Measurements from ENCODE around the gene GPRC5B. TPM values are rescaled to one million over a fixed set of nuclear protein-coding genes. Genes with fewer than 3 reads are reported as not detected.

GPRC5B gene
- polyA plus RNA-seq, 4 donors: 106 to 146 (median 135) TPM

DNA sequence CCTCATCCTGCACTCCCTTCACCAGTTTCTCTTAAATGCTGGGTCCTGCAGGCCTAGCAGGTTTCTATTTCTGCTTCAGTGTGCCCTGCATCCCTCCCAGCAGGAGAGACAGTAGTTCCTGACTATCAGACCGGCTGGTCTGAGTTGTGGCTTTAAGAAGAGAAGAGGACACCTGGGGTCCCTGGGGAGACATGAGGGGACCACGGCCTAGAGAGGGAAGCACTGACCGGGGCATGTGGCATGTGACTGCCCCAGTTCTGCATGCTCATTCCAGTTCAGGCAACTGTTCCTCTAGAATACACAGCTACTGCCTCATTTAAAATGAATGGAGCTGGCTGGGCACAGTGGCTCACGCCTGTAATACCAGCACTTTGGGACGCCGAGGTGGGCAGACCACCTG lies 61.3 kb downstream of the GPRC5B start:
- no peak for DNase-seq (ENCODE audit: low read depth in 4 of 4, low spot score in 3 of 4)

DNA sequence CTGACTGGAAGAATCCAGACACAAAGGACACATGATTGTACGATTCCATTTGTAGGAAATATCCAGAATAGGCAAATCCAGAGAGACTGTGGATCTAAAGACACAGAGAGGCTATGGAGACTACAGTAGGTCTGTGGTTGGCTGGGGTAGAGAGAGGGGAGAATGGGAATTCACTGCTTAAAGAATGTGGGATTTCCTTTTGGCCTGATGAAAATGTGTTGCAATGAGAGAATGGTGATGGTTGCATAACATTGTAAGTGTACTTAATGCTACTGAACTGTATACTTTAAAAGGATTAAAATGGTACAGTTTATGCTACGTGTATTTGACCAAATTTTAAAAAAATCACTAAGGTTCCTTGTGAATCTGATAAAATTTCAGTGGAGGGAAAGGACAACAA lies 62.1 kb downstream of the GPRC5B start:
- DNase-seq (ENCODE audit: low read depth in 4 of 4, low spot score in 3 of 4): no peak

DNA sequence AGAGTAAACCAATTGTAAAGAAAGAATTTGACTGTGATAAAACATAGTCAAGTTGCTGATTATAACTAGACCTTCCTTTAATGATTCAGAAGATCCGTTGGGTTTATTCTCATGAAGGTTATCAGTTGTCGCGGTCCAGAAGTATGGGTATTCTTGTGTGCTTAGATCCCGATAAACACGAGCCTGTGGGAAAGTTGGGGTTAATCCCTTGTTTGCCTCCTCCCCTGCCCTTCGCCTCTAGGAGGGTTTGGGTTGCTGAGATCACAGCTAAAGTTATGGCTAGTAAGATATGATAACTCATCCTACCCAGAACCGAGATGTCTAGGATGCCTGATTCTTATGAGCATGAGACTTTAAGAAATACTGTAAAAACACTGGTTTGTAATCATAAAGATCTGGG lies 66.8 kb downstream of the GPRC5B start:
- no peak for DNase-seq (ENCODE audit: low read depth in 4 of 4, low spot score in 3 of 4)

DNA sequence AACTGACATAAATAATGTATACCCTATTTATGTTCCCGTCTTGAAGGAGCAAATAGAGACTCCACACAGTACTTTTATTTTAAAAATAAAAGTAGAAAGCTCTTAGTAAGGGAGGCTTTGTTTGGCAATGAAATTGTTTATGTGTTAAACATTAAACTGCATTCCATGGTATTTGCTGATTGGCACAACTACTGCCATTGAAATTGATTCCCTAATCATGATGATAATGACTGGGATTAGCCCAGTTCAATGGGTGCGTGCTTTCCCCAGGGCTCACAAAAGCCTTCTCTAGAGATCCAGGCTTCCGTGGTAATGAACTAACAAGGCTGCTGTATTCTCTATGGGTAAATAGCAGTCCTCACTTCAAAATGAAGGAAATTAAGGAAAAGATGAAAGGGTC lies 67.5 kb downstream of the GPRC5B start:
- DNase-seq (ENCODE audit: low read depth in 4 of 4, low spot score in 3 of 4): no peak

DNA sequence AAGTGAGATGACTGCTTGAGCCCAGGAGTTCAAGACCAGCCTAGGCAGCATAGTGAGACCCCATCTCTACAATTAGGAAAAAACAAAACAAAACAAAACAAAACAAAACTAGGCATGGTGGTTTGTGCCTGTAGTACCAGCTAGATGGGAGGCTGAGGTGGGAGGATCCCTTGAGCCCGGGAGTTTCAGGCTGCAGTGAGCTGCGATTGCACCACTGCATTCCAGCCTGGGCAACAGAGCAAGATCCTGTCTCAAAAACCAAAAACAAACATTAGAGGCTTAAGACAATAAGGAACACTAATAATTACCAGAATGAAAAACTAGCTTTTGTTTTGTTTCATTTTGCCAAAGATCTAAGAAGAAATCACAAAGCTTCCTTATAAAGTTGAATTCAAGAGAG lies 69.2 kb downstream of the GPRC5B start:
- DNase-seq (ENCODE audit: low read depth in 4 of 4, low spot score in 3 of 4): no peak

DNA sequence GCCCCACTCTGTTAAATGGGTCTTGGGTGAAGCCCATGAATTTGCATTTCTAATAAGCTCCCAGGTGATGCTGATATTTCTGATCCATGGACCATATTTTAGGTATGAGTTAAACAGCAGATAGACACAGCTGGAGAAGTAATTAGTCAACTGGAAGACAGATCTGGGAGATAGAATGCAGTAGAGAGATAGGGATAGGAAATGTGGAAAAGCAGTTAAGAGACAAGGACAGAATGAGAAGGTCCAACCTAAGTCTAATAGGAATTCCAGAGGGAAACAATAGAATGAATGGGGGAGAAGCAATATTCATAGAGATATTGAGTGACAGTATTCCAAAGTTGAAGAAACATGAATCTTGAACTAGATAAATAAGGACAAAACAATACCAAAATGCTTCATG lies 71.7 kb downstream of the GPRC5B start:
- no peak for DNase-seq (ENCODE audit: low read depth in 4 of 4, low spot score in 3 of 4)

DNA sequence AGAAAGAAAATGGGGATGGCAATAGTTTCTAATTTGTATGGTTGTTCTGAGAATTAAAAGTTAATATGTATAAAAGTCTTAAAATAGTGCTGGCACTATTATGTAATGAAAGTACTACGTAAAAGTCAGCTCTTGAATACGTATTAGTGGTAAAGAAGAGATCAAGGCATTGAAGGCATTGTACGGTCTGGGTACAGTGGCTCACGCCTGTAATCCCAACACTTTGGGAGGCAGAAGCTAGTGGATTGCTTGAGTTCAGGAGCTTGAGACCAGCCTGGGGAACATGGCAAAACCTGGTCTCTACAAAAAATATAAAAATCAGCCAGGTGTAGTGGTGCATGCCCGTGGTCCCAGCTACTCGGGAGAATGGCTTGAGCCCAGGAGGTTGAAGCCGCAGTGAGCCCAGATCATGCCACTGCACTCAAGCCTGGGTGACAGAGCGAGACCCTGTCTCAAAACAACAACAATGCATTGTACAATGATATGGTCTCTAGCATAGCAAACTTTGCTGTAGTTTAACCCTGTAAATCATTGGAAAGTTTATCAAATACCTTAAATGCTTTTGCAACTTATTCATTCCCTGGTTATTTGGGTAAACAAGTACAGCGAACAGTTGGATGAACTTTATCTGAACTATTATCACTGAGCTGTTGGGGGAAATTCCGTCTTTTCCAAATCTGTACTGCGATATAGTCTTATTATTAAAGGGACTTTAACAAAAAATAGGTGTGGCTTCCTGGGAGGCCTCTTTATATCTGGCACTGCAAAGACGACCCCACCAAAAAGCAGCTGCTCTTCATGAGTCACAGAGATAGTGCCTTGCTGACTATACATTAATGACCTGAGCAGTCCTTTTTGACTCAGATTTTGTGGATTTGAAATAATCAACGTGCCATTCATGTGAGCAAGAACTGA lies 73.6 kb downstream of the GPRC5B start:
- DNase-seq (ENCODE audit: low read depth in 4 of 4, low spot score in 3 of 4): peak in 1 of 4 donors; percentile 26

DNA sequence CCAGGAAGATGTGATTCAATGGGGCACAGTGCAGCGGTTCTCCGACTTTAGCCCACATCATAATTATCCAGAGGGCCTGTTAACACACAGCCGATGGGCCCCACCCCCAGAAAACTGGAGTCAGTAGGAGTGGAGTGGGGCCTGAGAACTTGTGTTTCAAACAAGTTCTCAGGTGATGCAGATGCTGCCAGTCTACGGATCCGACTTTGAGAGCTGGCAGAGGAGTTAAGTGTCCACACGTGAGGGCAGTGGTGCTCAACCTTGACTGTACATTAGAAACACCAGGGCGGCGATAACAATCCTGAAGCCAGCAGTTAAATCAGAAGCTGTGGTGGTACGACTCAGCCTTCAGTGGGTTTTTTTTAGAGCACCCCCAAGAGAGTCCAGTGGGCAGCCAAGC lies 75.0 kb downstream of the GPRC5B start:
- DNase-seq (ENCODE audit: low read depth in 4 of 4, low spot score in 3 of 4): no peak

DNA sequence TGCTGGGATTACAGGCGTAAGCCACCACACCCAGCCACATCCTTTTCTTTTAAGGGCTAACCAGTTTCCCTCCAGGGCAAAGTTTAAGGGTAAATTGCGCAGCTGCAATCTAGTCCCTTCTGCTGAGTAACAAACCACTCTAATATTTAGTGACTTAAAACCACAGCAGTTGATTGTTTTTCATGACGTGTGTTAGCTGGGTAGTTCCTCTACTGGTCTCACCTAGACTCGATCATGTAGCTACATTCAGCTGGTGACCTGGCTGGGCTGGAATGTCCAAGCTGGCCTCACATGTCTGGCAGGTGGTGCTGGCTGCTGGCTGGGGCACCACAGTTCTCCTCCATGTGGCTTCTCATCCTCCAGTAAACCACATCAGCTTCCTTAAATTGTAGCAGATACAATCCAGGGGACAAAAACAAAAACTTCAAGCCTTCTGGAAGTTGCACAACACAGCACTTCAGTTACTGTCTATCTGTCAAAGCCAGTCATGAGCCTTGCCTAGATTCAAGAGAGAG lies 75.5 kb downstream of the GPRC5B start:
- DNase-seq (ENCODE audit: low read depth in 4 of 4, low spot score in 3 of 4): no peak

DNA sequence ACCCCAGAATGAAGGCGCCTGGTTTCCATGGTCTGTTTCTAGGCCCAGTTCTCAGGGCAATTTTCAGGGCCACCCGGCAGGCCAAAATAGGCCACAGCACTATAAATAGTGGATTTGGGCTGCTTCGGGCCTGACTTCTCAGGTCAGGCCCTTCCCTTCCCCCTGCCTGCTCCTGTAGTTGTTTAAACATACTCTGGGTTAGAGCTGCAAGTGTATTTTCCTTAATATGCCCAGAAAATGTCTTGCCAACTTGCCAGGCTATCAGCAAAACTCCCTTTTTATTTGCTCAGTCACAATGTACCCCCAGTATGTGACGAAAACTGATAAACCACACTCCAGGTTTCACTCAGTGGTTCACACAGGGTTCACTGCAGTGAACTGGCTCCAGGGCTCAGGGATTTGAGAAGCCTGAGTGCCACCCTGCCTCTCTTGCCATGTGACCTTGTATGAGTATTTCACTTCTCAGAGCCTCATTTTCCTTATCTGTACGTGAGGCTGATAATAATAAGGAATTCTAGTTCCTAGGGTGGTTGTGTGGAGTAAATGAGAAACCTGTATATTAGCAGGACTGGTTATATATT lies 76.5 kb downstream of the GPRC5B start:
- peak in 1 of 4 donors; percentile 42 for DNase-seq (ENCODE audit: low read depth in 4 of 4, low spot score in 3 of 4)

Other genes starting within 250 kb of the GPRC5B start
- 10 to 100 TPM; 38.2 to 42.0 (median 39.5) TPM for gene KNOP1, start 166.6 kb downstream of the GPRC5B start, polyA plus RNA-seq (ENCODE audit: insufficient read length in 4 of 4)
- 10 to 100 TPM; 45.0 to 51.9 (median 49.2) TPM for gene IQCK, start 166.6 kb downstream of the GPRC5B start, polyA plus RNA-seq (ENCODE audit: insufficient read length in 4 of 4)
- not detected for gene GPR139, start 189.0 kb upstream of the GPRC5B start, polyA plus RNA-seq (ENCODE audit: insufficient read length in 4 of 4)

Measured in right renal pelvis (tissue), 4 donors.